Measurements from ENCODE around the gene NFIL3.
A peak's percentile ranks its signal among the peaks of the same experiment; 100 is the strongest.

Gene NFIL3

DNA sequence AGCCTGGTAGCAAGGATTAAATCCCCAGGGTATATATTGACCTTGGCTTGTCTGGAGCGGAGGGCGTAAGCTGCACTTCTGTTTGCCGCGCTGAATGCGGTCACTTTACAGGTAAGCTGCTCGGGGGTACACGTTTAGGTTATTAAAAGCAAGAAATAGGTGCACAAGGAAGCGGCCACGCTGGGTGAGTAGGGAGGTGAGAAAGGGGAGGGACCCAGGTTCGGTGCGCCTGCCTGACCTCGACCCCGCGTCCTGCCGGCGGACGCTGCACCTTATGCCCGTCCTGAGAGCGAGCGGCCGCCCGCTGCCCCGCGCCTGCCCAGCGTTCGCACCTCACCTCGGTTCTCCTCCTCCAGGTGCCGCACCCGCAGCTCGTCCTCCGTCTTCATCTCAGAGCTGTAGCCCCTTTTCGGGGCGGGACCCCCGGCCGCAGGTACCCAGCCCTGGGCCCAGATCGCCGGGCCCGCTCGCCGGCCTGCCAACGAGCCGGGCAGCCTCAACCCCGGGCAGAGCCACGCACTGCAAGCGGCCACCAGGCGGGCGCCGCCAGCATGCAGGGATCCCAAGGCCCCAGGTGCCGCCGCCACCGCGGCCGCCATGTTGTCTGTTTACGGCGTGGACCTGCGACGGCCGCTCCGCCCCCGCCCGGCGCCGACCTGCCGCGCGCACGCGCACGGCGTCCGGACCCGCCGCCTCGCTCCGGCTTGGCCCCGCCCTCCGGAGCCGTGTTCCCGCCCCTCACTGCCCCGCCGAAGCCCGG, 62.2 kb downstream of the NFIL3 start, which contains the start of gene AUH:
Gene AUH (minus strand): TSS at position 628 of the 760 bp plus-strand sequence. CDS start 29 bp downstream, at position 599.
- DNase-seq (ENCODE audit: low read depth in 3 of 3, low spot score in 1 of 3): peak; percentile 53 to 86 (median 75)

DNA sequence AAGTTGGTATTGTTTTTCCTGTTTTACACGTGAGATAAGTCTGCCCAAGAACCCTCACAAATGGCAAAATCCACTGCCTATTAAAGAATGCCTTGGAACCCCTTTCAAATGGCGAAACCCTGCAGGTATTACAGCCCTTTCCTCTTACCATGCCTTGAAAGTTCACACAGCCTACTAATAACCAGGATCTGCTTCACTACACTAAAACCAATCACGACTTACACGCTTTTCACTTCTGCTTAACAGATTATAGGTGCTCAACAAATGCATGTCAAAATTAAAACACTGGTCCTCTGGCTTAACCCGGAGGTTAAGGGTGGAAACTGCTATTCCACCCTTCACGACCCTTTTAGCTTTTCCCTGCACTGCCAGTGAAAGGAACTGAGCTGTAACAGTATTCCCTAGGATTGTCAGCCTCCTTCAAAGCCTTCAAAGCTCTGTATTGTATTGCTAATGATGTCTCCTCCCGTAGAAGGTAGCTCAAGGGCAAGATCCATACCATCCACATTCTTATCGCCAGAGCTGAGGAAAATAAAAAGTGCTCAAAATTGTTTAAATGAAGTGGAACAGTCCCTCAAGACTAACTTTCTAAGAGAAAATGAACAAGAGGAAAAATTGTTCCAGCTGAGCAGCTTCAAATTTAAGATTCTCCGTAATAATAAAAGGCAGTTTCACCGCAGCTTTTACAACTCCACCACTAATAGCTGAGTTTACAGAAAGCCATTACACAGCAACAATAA, 62.9 kb downstream of the NFIL3 start:
- DNase-seq (ENCODE audit: low read depth in 3 of 3, low spot score in 1 of 3): no peak

DNA sequence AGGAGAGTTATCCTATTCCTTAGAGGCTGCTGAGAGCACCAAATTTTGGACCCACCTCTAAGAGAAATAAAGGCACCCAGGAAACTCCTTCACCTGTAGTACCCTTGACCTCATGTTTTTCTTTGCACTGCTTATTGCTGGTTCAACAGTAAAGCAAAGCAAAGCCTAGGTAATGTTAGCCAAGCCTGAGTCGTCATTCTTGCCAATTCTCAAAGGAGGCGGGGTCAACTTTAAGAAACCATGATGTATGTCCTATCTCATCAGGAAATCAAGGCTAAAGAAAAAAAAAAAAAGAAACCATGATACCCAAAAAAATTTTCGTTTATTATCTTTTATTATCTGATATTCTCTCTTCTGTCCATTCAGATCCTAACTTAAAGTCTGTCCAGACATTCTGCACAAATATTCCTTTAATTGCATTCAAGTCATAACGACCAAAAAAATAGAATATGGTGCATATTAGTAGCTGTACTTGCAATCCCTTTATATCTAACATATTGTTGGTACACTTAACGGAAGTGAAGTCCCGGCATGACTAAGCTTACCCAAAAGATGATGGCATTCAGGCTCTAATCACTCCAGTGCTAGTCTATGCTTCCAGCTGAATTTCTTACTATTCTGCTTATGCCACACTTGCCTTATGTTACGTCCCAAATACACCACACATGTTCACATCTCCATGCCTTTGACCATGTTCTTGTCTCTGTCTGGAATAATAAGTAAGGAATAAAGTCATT, 63.7 kb downstream of the NFIL3 start:
- DNase-seq (ENCODE audit: low read depth in 3 of 3, low spot score in 1 of 3): no peak

DNA sequence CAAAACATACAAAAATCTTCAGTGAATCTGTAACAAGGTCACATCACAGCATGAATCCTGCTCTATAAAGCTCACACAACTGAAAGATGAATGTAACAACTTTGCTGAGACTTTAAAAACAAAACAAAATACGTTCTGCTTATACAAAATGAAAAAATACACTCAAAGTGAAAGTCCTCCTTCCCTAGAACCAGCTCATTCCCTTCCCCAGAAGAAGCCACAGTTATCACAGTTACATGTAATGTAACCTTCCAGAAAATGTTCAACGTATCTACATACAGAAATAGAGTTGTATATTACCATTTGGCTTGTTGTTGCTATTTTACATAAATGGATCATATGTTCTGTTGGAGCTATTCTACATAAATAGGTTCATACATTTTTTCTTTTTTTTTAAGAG, 64.5 kb downstream of the NFIL3 start:
- no peak for DNase-seq (ENCODE audit: low read depth in 3 of 3, low spot score in 1 of 3)
